H9 (cell line): ENCODE data around the gene CMSS1. TPM values are rescaled to one million over a fixed set of nuclear protein-coding genes. Genes with fewer than 3 reads are reported as not detected.

ENCODE experiments used
- DNase-seq: peaks from one replicate; pipeline ENCODE4 v3.0.0-alpha.2; 2017
- H2AFZ ChIP-seq: one replicate; pipeline ENCODE4 v1.6.1; 2013; ENCODE audit warnings: mild to moderate bottlenecking, low read length, control low read depth, moderate library complexity
- H2AK5ac ChIP-seq: 2 replicates; pipeline ENCODE4 v1.6.1; 2013; ENCODE audit warnings: low read length, control low read depth, mixed read lengths; ENCODE audit not compliant: insufficient read length
- H2BK120ac ChIP-seq: one replicate; pipeline ENCODE4 v1.6.1; 2013; ENCODE audit warnings: low read depth, mild to moderate bottlenecking, low read length, control low read depth, inconsistent platforms; ENCODE audit not compliant: poor library complexity, severe bottlenecking
- H2BK12ac ChIP-seq: 2 replicates; pipeline ENCODE4 v1.6.1; 2013; ENCODE audit warnings: low read length, control low read depth, mixed read lengths, low read depth; ENCODE audit not compliant: insufficient read length
- H2BK15ac ChIP-seq: 2 replicates; pipeline ENCODE4 v1.6.1; 2013; ENCODE audit warnings: low read depth, low read length, control low read depth
- H2BK20ac ChIP-seq: one replicate; pipeline ENCODE4 v1.6.1; 2013; ENCODE audit warnings: low read depth, mild to moderate bottlenecking, low read length, control low read depth, inconsistent platforms; ENCODE audit not compliant: poor library complexity, severe bottlenecking
- H2BK5ac ChIP-seq: 2 replicates; pipeline ENCODE4 v1.6.1; 2013; ENCODE audit warnings: low read length, control low read depth, mixed read lengths; ENCODE audit not compliant: insufficient read length
- H3K14ac ChIP-seq: 2 replicates; pipeline ENCODE4 v1.6.1; 2013; ENCODE audit warnings: low read length, control low read depth; ENCODE audit not compliant: insufficient read depth
- H3K18ac ChIP-seq: 2 replicates; pipeline ENCODE4 v1.6.1; 2013; ENCODE audit warnings: low read depth, mild to moderate bottlenecking, mixed read lengths, low read length, control low read depth; ENCODE audit not compliant: insufficient read length
- H3K23ac ChIP-seq: 2 replicates; pipeline ENCODE4 v1.6.1; 2013; ENCODE audit warnings: low read length, control low read depth, mixed read lengths, low read depth; ENCODE audit not compliant: insufficient read length
- H3K23me2 ChIP-seq: 2 replicates; pipeline ENCODE4 v1.6.1; 2013; ENCODE audit warnings: low read depth, mild to moderate bottlenecking, mixed read lengths, low read length, control low read depth; ENCODE audit not compliant: insufficient read length, poor library complexity, severe bottlenecking
- H3K27ac ChIP-seq: 2 replicates; pipeline ENCODE4 v1.5.1; 2013; ENCODE audit warnings: low read length, control low read depth, mixed read lengths, low read depth; ENCODE audit not compliant: insufficient read length
- H3K27me3 ChIP-seq: 2 replicates; pipeline ENCODE4 v1.6.1; 2013; ENCODE audit warnings: low read length, control low read depth, inconsistent platforms; ENCODE audit not compliant: insufficient read depth
- H3K4ac ChIP-seq: 2 replicates; pipeline ENCODE4 v1.6.1; 2013; ENCODE audit warnings: low read depth, mild to moderate bottlenecking, control low read depth, inconsistent platforms, low read length, moderate library complexity
- H3K4me1 ChIP-seq: 2 replicates; pipeline ENCODE4 v1.6.1; 2013; ENCODE audit warnings: low read length, control low read depth, inconsistent platforms; ENCODE audit not compliant: insufficient read depth
- H3K4me2 ChIP-seq: 2 replicates; pipeline ENCODE4 v1.6.1; 2013; ENCODE audit warnings: low read length, control low read depth, mixed read lengths; ENCODE audit not compliant: insufficient read length, insufficient read depth
- H3K56ac ChIP-seq: 2 replicates; pipeline ENCODE4 v1.6.1; 2013; ENCODE audit warnings: low read depth, mild to moderate bottlenecking, mixed read lengths, low read length, control low read depth; ENCODE audit not compliant: insufficient read length
- H3K79me1 ChIP-seq: 2 replicates; pipeline ENCODE4 v1.6.1; 2013; ENCODE audit warnings: low read depth, mild to moderate bottlenecking, moderate library complexity, low read length, control low read depth, inconsistent platforms; ENCODE audit not compliant: insufficient read depth, poor library complexity, severe bottlenecking
- H3K79me2 ChIP-seq: 2 replicates; pipeline ENCODE4 v1.6.1; 2013; ENCODE audit warnings: low read length, control low read depth, inconsistent platforms; ENCODE audit not compliant: insufficient read depth
- H3K9ac ChIP-seq: 2 replicates; pipeline ENCODE4 v1.6.1; 2013; ENCODE audit warnings: low read length, control low read depth, mixed read lengths; ENCODE audit not compliant: insufficient read length; ENCODE audit errors: extremely low read depth
- H3K9me3 ChIP-seq: one replicate; pipeline ENCODE4 v1.6.1; 2013; ENCODE audit warnings: low read depth, low read length, inconsistent platforms; ENCODE audit not compliant: control insufficient read depth
- H3T11ph ChIP-seq: one replicate; pipeline ENCODE4 v1.6.1; 2013; ENCODE audit warnings: mild to moderate bottlenecking, low read length, control low read depth, inconsistent platforms
- H4K20me1 ChIP-seq: one replicate; pipeline ENCODE4 v1.6.1; 2013; ENCODE audit not compliant: control insufficient read depth, insufficient read length, insufficient read depth
- H4K5ac ChIP-seq: 2 replicates; pipeline ENCODE4 v1.6.1; 2013; ENCODE audit warnings: low read depth, mild to moderate bottlenecking, mixed read lengths, low read length, control low read depth; ENCODE audit not compliant: insufficient read length
- H4K8ac ChIP-seq: replicated peaks from 2 replicates; pipeline ENCODE4 v1.6.1; 2013; ENCODE audit warnings: low read length, control low read depth, mixed read lengths, low read depth; ENCODE audit not compliant: insufficient read length
- H4K91ac ChIP-seq: 2 replicates; pipeline ENCODE4 v1.6.1; 2013; ENCODE audit warnings: low read depth, mild to moderate bottlenecking, moderate library complexity, mixed read lengths, low read length, control low read depth; ENCODE audit not compliant: insufficient read length
- H3K27ac Mint-ChIP-seq, 3 experiments: 2 replicates in 2 of 3; 3 replicates in 1 of 3; pipeline ENCODE4 v1.8.0; 2020 to 2021; ENCODE audit warnings: mixed read lengths in 3 of 3, mild to moderate bottlenecking in 1 of 3, moderate library complexity in 1 of 3
- H3K27me3 Mint-ChIP-seq: 2 replicates; pipeline ENCODE4 v1.8.0; 2021; ENCODE audit warnings: low read depth, mild to moderate bottlenecking, moderate library complexity, mixed read lengths
- H3K36me3 Mint-ChIP-seq, 3 experiments: 2 replicates in 2 of 3; 3 replicates in 1 of 3; pipeline ENCODE4 v1.8.0; 2020 to 2021; ENCODE audit warnings: low read depth in 3 of 3, mixed read lengths in 3 of 3; ENCODE audit not compliant: insufficient read depth in 1 of 3
- H3K4me1 Mint-ChIP-seq, 2 experiments: 2 replicates each; pipeline ENCODE4 v1.8.0; 2020; ENCODE audit warnings: mixed read lengths in 2 of 2
- H3K4me3 Mint-ChIP-seq, 2 experiments: 2 replicates in 1 of 2; 3 replicates in 1 of 2; pipeline ENCODE4 v1.8.0; 2020 to 2021; ENCODE audit warnings: mild to moderate bottlenecking in 2 of 2, mixed read lengths in 2 of 2, moderate library complexity in 1 of 2
- H3K9me3 Mint-ChIP-seq, 2 experiments: 2 replicates in 1 of 2; 3 replicates in 1 of 2; pipeline ENCODE4 v1.8.0; 2020; ENCODE audit warnings: mild to moderate bottlenecking in 2 of 2, mixed read lengths in 2 of 2, moderate library complexity in 1 of 2
- CTCF ChIP-seq: fragments of 200-600 bp; sonication (generic); conservative IDR thresholded peaks from 3 replicates; pipeline ENCODE4 v1.8.0; 2021; ENCODE audit warnings: antibody characterized with exemption, mild to moderate bottlenecking
- WGBS: extraction: QIAGEN DNeasy Blood & Tissue Kit; methylation state at CpG from one replicate; pipeline ENCODE4 v1.1.7; 2013; ENCODE audit warnings: missing lambda C conversion rate, low lambda C conversion rate, mixed read lengths; ENCODE audit not compliant: insufficient read length; ENCODE audit errors: extremely low coverage; 5-methylcytosine and 5-hydroxymethylcytosine counted together
- total RNA-seq: library from RNA; stranded (reverse); gene quantifications from 2 replicates; pipeline ENCODE4 v1.2.1, GENCODE V29; 2021

CMSS1 gene
- total RNA-seq, 1 experiment from 2014 or later, result 61.8 TPM

DNA sequence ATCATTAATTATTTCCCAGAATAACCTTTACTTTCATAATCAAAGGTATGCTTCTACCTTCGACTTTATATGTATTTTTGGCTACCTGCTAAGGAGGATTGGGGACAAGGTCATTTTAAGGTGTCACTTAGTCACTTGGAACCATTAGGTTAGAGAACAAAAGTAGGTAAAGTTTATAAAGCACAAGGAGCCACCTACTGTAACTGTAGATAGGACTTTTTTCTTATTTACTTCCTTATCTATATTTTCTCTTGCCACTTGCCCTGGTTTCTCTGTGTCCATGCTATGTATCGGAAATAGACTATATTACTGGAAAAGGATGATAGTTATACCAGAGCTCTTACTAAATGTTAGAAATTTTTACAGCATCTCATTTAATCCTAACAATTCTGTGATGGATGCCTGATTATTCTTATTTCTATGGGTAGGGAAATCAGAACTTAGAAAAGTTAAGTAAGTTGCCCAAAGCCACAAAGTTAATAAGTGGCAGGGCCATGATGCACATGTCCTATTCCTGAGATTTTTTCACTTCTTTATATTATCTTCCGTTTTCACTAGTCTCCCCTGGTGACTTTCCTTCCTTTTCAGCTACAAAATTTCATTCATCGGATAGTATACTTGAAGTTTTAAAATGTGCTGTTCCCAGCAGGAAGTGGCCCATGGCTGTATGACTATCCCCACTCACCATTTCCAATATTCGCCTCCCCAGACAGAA, 132.5 kb downstream of the CMSS1 start:
- Histone ChIP-seq H3K79me2 (no peaks in the 10 kb centered on the region), H4K91ac (no peak overlapping the region), H3K9ac (no peak overlapping the region), H2BK12ac (no peak overlapping the region), H2BK20ac (no peak overlapping the region), H3K79me1 (no peaks in the 10 kb centered on the region), H4K5ac (no peak overlapping the region), H3T11ph (no peak overlapping the region), H4K20me1 (no peaks in the 10 kb centered on the region), H3K14ac (no peak overlapping the region), H3K4me1 (no peaks in the 10 kb centered on the region; the same call in 1 of the 2 replicates), H3K56ac (no peak overlapping the region), H3K9me3 (no peaks in the 10 kb centered on the region), H3K23ac (no peak overlapping the region), H3K27me3 (no peaks in the 10 kb centered on the region), H3K27ac (no peak overlapping the region), H3K18ac (no peak overlapping the region), H2BK5ac (no peak overlapping the region), H2AFZ (no peak overlapping the region), H3K4ac (no peak overlapping the region), H2BK120ac (no peak overlapping the region), H2BK15ac (no peak overlapping the region), H3K4me2 (no peak overlapping the region), H2AK5ac (no peak overlapping the region), H4K8ac (no peak overlapping the region), H3K23me2 (no peaks in the 10 kb centered on the region)
- Mint-ChIP-seq H3K27ac (no peak overlapping the region), H3K4me3 (no peak overlapping the region), H3K36me3 (no peaks in the 10 kb centered on the region; a peak in 1 of 7 replicates), H3K4me1 (peaks cover 15 to 17% of the 10 kb centered on the region in 2 experiments), H3K27me3 (no peaks in the 10 kb centered on the region), H3K9me3 (no peaks in the 10 kb centered on the region)
- DNase-seq, result no peak
- TF ChIP-seq CTCF, result no peak
- WGBS, result no CpG with 5 or more reads among the region's 5 CpGs
